GM21528 (cell line): Measurements from ENCODE around the gene PPHLN1.
"Not testable (repeated sequence)": the region's sequence is repeated elsewhere in the genome, so short reads cannot be mapped to it uniquely, and the experiment has no call there.

Experiments
- ATAC-seq: cut with Tn5 transposase; IDR thresholded peaks from one replicate; pipeline ENCODE4 v1.9.1; 2021; ENCODE audit warnings: mild to moderate bottlenecking, moderate library complexity; ENCODE audit not compliant: unreplicated experiment, low FRiP score

The PPHLN1 gene

DNA sequence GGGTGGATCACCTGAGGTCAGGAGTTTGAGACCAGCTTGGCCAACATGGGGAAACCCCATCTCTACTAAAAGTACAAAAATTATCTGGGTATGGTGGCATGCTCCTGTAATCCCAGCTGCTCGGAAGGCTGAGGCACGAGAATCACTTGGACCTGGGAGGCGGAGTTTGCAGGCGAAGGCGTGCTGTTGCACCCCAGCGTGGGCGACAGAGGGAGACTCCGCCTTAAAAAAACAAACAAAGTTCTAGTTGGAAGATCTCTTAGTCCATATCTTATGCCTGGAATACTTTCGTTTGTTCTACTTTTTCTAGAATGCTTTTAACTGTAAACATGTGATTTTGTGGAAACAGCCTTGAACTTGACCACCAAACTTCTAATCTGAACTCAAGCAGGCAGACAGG, 38.7 kb downstream of the PPHLN1 start:
- ATAC-seq = no peak

DNA sequence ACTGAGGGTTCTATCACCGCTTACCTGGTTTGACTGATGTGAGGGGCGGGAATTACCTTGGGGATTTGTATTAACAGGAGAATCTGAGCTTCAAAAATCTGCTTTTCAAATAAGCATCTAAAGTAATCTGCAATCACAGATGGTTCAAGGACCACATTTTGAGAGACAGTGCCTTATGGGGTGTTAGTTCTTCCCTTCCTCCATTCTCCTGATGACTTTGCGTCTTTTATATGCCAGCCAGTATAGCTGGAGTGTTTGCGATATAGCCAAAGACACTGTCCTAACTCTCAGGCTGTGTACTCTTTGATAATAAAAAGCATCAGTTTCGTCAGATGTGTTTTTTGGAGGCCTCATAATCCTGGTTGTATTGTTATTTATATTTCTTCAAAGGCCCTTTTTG, 39.5 kb downstream of the PPHLN1 start:
- ATAC-seq = no peak

DNA sequence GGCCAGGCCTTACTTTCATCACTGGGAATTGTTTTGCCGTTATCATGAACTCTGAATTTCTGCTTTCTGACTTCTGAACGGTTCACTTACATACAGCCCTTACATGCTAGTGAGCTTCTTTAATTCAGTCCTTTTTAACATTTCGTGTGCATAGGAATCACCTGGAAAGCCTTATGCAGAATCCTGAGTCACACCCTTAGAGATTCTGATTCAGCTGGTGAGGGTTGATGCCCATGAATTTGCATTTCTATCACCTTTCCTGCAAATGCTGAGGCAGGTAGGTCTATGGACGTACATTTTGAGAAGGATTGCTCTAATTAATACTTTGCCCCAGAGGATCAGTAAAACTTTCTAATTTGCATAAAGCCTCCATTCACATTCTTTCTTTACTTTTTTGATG, 44.0 kb downstream of the PPHLN1 start:
- no peak for ATAC-seq

GRCh38 chr12:42372154-42372791, 46.3 kb downstream of the PPHLN1 start:
- ATAC-seq = peak; percentile 77

DNA sequence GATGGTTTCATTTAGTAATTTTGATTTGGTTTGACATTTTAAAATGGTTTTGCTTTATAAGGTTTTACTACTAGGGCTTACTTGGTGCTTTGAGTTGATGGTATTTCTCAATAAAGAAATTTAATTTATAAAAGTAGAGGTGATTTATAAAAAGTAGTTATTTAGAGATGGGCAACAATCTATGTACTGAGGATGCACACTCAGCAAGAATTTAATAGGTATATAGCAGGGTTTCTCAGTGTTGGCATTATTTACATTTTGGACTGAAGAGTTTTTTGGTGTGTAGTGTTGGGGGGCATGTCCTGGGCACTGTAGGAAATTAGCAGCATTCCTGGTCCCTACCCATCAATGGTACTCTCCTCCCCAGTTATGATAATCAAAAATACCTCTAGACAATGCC, 47.7 kb downstream of the PPHLN1 start:
- ATAC-seq = no peak

DNA sequence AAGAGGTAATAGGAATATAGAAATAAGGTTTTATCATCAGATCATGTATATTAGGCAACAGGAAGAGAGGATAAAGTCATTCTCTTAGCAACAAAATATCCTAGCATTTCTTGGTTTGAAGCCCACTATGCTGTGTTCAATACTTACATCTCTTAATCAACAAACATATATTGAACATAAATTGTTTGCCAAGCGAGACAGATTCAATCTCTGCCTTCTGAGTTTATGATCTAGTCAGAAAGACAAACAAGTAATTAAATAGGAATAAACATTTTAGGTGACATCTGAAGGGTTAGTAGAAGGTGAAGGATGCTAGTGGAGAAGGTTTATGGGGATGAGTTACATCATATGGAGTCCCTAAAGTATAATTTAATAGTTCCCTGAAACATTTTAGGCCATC, 54.8 kb downstream of the PPHLN1 start:
- no peak for ATAC-seq

- no peak for ATAC-seq
Observed at GRCh38 chr12:42382013-42382696, 56.2 kb downstream of the PPHLN1 start.

GRCh38 chr12:42385326-42385841, 59.4 kb downstream of the PPHLN1 start:
- ATAC-seq = no peak

GRCh38 chr12:42386308-42386707, 60.3 kb downstream of the PPHLN1 start:
- no peak for ATAC-seq

- not testable (repeated sequence) for ATAC-seq
Observed at GRCh38 chr12:42388086-42388485, 62.1 kb downstream of the PPHLN1 start.

DNA sequence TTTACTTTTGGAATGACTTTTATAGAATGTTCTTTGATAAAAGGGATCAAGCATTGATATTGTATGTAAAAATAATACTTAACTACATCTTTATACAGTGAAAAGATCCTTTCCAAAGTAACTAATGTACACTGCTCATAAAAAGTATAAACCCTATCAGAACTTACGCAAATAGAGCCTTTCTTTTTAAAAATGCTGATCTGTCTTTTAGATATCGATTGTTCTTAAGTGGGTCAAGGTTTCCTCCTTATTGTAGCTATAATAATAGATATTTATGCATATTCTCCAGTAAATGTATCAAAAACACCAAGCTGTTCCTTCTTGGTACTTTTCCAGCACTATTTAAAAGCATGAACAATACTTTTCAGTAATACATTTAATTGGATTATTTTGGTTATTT, 68.5 kb downstream of the PPHLN1 start:
- no peak for ATAC-seq

DNA sequence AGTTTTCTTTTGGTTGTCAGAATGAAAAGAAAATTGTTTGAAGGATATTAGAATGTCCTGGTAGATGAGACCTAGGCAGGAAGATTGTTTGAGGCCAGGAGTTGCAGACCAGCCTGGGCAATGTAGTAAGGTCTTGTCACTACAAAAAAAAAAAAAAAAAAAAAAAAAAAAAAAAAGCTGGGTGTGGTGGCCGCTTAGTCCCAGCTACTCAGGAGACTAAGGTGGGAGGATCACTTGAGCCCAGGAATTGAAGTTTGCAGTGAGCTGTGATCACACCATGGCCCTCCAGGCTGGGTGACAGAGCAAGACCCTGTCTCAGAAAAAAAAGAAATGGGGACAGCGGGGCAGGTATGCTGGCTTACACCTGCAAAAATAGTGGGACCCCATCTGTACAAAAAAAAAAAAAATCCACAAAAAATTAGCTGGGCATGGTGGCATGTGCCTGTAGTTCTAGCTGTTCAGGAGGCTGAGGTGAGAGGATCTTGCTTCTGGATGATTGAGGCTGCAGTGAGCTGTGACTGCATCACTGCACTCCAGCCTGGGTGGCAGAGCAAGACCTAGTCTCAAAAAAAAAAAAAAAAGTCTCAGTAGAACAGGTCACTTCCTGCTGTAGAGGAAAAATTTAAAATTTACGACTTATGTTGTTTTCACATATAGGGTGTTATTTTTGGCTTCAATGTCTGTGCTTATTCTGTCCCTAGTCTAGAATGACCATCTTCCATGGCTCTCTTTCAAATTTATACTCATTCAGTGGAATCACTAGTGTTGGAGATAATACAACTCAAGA, 70.7 kb downstream of the PPHLN1 start:
- ATAC-seq = no peak

DNA sequence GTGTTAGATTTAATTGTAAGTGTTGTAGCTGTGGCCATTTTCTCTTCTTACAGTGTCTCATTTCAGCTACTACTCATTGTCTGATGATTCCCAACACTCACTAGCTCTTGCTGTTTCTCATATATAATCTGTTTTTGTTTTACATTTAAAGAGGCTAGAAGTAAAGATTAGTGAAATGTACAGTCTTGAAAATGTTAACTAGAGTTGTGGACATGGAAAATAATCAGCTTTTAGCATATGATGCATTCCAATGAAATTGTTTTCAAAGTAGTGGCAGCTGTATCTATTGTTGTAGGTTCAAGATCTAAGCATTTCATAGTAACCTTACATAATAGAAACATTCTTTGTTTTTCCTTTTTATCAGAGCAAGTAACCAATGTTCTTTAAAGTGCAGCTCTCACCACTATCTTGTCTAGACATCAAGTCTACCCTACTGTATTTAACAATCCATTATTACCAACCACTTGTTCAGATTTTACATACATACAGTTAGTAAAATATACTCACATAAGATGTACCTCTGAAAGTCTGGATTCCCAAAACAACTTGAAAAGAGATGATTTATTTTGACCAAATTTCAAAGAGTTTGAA, 76.9 kb downstream of the PPHLN1 start:
- ATAC-seq = no peak

GRCh38 chr12:42407306-42407705, 81.3 kb downstream of the PPHLN1 start:
- ATAC-seq = no peak

DNA sequence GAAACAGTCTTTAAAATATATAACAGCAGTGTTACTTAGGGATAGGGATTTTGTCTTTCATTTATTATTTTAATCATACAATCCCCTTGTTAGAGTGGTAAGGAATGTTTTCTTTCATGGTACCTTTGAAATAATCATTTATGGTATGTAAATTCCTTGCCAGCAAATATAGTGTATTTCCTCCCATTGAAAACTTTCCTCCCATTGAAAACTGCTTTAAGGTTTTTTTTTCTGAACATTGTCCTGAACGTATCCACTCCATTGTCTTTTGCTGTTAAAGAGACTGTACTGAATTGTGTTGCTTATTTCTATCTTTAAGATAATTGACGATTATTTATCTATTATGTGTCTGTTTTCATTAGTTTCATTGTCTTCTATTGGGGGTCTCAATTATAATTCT, 83.5 kb downstream of the PPHLN1 start:
- ATAC-seq = no peak

DNA sequence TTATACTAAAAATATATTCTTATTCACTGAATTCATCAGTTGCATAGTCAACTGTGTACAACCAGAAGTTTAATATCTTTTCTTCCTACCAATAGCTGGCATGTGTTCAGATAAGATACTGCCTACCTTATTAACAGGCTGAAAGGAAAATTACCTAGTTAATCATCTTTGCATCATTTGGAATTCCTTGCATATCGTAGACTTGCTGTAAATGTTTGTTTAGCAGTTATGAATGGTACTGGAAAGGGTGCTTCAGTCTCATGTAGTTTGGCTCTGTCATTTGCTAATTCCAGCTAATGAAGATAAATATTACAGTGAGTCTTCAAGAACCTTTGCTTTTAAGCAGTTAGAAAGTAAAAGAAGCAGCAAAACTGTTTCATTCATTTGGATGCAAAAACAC, 84.4 kb downstream of the PPHLN1 start:
- ATAC-seq = no peak

DNA sequence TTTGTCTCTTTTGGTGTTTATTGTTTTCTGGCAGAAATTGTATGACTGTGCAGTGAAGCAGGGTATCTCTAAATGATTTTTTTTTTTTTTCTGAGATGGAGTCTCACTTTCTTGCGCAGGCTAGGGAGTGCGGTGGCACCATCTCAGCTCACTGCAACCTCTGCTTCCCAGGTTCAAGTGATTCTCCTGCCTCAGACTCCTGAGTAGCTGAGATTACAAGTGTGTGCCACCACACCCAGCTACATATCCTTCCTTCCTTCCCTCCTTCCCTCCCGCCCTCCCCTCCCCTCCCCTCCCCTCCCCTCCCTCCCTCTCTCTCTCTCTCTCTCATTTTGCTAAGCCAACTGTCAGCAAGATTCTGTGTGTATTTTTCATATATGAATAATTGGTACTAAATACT, 94.4 kb downstream of the PPHLN1 start:
- no peak for ATAC-seq

DNA sequence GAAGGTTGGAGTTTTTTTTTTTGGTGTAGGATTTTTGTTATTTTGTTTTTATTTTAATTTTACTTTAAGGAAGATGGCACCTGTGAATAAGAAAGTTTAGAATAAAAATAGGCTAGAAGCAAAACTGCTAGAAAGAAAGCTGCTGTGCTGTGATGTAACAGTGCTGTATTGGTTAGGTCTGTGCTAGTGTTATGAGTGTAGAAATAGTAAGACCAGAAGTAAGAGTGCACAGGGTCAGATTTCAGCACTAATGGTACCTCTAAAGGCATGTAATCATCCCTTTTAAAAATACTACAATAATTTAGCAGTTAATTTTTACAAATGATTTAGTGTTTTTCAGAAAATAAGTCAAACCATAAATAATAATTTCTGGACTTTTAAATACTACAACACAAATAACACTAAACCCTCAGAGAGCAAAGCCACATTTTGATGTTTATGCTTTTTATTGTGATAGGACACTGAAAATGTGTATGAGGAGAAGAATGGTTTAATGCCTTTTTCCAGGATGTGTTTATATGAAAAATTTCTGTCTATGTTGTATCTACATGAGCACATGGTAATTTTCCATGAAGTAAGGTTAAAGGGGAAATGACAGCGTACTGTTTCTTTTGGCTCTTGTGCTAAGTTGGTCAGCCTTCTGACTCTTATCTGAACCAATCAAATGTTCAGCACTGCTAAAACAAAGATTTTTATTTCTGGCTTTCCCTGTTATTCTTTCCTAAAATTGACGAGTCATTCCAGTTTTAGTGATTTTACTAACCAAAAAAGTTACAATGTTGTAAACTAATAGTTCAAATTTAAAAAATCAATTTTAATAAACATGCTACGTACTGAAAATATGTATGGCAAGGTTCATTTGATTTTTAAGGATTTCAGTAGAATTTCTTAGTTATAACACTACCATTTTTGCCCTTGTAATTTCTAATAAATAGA, 96.1 kb downstream of the PPHLN1 start:
- ATAC-seq = peak; percentile 80

DNA sequence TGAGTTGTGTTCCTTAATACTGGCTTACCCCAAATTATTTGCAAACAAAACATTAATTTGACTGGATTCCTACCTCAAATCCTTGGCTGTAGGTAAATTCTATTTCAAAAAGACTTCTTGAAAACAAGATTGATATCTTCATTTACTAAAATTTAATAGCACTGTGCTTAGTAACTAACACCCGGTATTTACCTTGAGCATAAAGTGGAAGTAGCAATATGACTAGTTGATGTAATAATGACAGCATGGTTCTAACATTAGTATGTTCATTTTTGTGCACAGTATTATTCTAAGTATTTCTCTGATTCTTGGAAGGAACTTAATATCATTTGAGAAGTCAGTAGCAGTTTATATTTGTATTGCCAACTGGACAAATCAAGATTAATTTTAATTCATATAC, 96.8 kb downstream of the PPHLN1 start:
- ATAC-seq = no peak

- no peak for ATAC-seq
Observed at GRCh38 chr12:42426746-42427145, 100.8 kb downstream of the PPHLN1 start.
